IMR-90 (cell line): ENCODE data around the gene OSBPL1A. TPM values are rescaled to one million over a fixed set of nuclear protein-coding genes. Genes with fewer than 3 reads are reported as not detected.
"Not testable (repeated sequence)": the region's sequence is repeated elsewhere in the genome, so short reads cannot be mapped to it uniquely, and the experiment has no call there.

Experiments used
- ATAC-seq: fragments of 200-7000 bp; cut with Tn5 transposase; 2 replicates; pipeline ENCODE4 v1.9.1; 2020; ENCODE audit warnings: low read depth, mild to moderate bottlenecking, moderate library complexity
- BruUV-seq: library from RNA; stranded (reverse); fragments of 400-500 nt; replicated peaks from 2 replicates; lab custom pipeline; 2021; lab: Mats Ljungman, UMichigan
- CTCF ChIA-PET: fragments of 300-600 bp; formaldehyde crosslinking; extraction: SDS; loops from one replicate; lab custom pipeline; 2021; ENCODE audit warnings: antibody characterized with exemption; lab: Yijun Ruan, JAX
- POLR2A ChIA-PET: fragments of 300-600 bp; sonication (Branson Sonifier 250); formaldehyde crosslinking; loops from one replicate; lab custom pipeline; 2022; ENCODE audit warnings: antibody characterized with exemption; ENCODE audit not compliant: unreplicated experiment; lab: Charles Lee
- DNase-seq: peaks from one replicate; pipeline ENCODE4 v3.0.0; 2013
- H2AFZ ChIP-seq: replicated peaks from 2 replicates; pipeline ENCODE3; 2013; ENCODE audit warnings: low read length, mild to moderate bottlenecking; ENCODE audit not compliant: poor library complexity
- H2AK5ac ChIP-seq: 2 replicates; pipeline ENCODE4 v1.6.1; 2013; ENCODE audit warnings: low read depth, low read length, inconsistent platforms
- H2AK9ac ChIP-seq: replicated peaks from 2 replicates; pipeline ENCODE3; 2013; ENCODE audit warnings: mild to moderate bottlenecking, low read depth, low read length, moderate library complexity; ENCODE audit not compliant: poor library complexity
- H2BK120ac ChIP-seq: 2 replicates; pipeline ENCODE4 v1.6.1; 2013; ENCODE audit warnings: low read depth, low read length, inconsistent platforms
- H2BK15ac ChIP-seq: 3 replicates; pipeline ENCODE4 v1.6.1; 2013; ENCODE audit warnings: low read depth, low read length, inconsistent platforms
- H2BK20ac ChIP-seq: 2 replicates; pipeline ENCODE4 v1.6.1; 2013; ENCODE audit warnings: low read depth, mild to moderate bottlenecking, inconsistent platforms, low read length, moderate library complexity
- H2BK5ac ChIP-seq: 2 replicates; pipeline ENCODE4 v1.6.1; 2013; ENCODE audit warnings: mild to moderate bottlenecking, low read depth, low read length, inconsistent platforms; ENCODE audit not compliant: poor library complexity, severe bottlenecking
- H3K14ac ChIP-seq: replicated peaks from 2 replicates; pipeline ENCODE4 v1.6.1; 2013; ENCODE audit warnings: low read depth, low read length, inconsistent platforms
- H3K18ac ChIP-seq: 2 replicates; pipeline ENCODE4 v1.6.1; 2013; ENCODE audit warnings: low read depth, low read length, control low read depth
- H3K23ac ChIP-seq: 2 replicates; pipeline ENCODE4 v1.6.1; 2013; ENCODE audit warnings: low read depth, low read length, inconsistent platforms
- H3K27ac ChIP-seq: 2 replicates; pipeline ENCODE4 v1.5.1; 2013; ENCODE audit warnings: mild to moderate bottlenecking, control low read depth, low read length; ENCODE audit not compliant: insufficient read depth
- H3K27me3 ChIP-seq: 2 replicates; pipeline ENCODE4 v1.6.1; 2013; ENCODE audit warnings: low read length; ENCODE audit not compliant: control insufficient read depth, insufficient read depth
- H3K36me3 ChIP-seq: 2 replicates; pipeline ENCODE4 v1.6.1; 2013; ENCODE audit warnings: low read length, mixed read lengths; ENCODE audit not compliant: control insufficient read depth, insufficient read depth
- H3K4ac ChIP-seq: 2 replicates; pipeline ENCODE4 v1.6.1; 2013; ENCODE audit warnings: low read depth, low read length, inconsistent platforms
- H3K4me1 ChIP-seq: 2 replicates; pipeline ENCODE4 v1.6.1; 2013; ENCODE audit warnings: low read length, mixed read lengths; ENCODE audit not compliant: control insufficient read depth, insufficient read depth
- H3K4me2 ChIP-seq: 2 replicates; pipeline ENCODE4 v1.6.1; 2013; ENCODE audit warnings: low read depth, mild to moderate bottlenecking, control low read depth, low read length, moderate library complexity
- H3K4me3 ChIP-seq: 2 replicates; pipeline ENCODE4 v1.5.1; 2013; ENCODE audit warnings: low read depth, mild to moderate bottlenecking, control low read depth, low read length, moderate library complexity; ENCODE audit not compliant: insufficient read depth
- H3K56ac ChIP-seq: 2 replicates; pipeline ENCODE4 v1.6.1; 2013; ENCODE audit warnings: low read length, inconsistent platforms; ENCODE audit not compliant: insufficient read depth; ENCODE audit errors: extremely low read depth
- H3K79me1 ChIP-seq, 2 experiments: 2 replicates each; pipeline ENCODE4 v1.6.1; 2013; ENCODE audit warnings: low read length in 2 of 2, inconsistent platforms in 1 of 2, low read depth in 1 of 2
- H3K9ac ChIP-seq: 2 replicates; pipeline ENCODE4 v1.6.1; 2013; ENCODE audit warnings: low read depth, low read length, control low read depth
- H3K9me1 ChIP-seq: 2 replicates; pipeline ENCODE4 v1.6.1; 2013; ENCODE audit warnings: low read length, inconsistent platforms; ENCODE audit not compliant: insufficient read depth
- H3K9me3 ChIP-seq: 2 replicates; pipeline ENCODE4 v1.6.1; 2013; ENCODE audit warnings: low read length; ENCODE audit not compliant: control insufficient read depth, insufficient read depth
- H4K20me1 ChIP-seq: 2 replicates; pipeline ENCODE4 v1.6.1; 2013; ENCODE audit warnings: low read length, inconsistent platforms; ENCODE audit not compliant: insufficient read depth
- H4K5ac ChIP-seq: 2 replicates; pipeline ENCODE4 v1.6.1; 2013; ENCODE audit warnings: mild to moderate bottlenecking, low read depth, low read length, control low read depth
- H4K8ac ChIP-seq, 2 experiments: 2 replicates each; pipeline ENCODE4 v1.6.1; 2013; ENCODE audit warnings: low read depth in 2 of 2, low read length in 2 of 2, control low read depth in 1 of 2, inconsistent platforms in 1 of 2
- H4K91ac ChIP-seq: 2 replicates; pipeline ENCODE4 v1.6.1; 2013; ENCODE audit warnings: low read depth, low read length, inconsistent platforms; ENCODE audit not compliant: insufficient read depth
- BHLHE40 ChIP-seq: fragments of 150-350 bp; IDR thresholded peaks from 2 replicates; pipeline ENCODE4 v1.6.1; 2016; ENCODE audit warnings: mild to moderate bottlenecking, low read depth, low read length
- CHD1 ChIP-seq: IDR thresholded peaks from 2 replicates; pipeline ENCODE4 v1.6.1; 2012; ENCODE audit warnings: low read depth, low read length, improper control_type of control experiment
- CTCF ChIP-seq: conservative IDR thresholded peaks from 2 replicates; pipeline ENCODE4 v1.5.1; 2012; ENCODE audit warnings: mild to moderate bottlenecking, low read depth, low read length, improper control_type of control experiment
- FOS ChIP-seq: fragments of 150-350 bp; IDR thresholded peaks from 2 replicates; pipeline ENCODE4 v1.6.1; 2016; ENCODE audit warnings: low read depth, low read length
- NFE2L2 ChIP-seq: fragments of 150-350 bp; IDR thresholded peaks from 2 replicates; pipeline ENCODE4 v1.6.1; 2016; ENCODE audit warnings: low read depth, mild to moderate bottlenecking, low read length
- RAD21 ChIP-seq: IDR thresholded peaks from 2 replicates; pipeline ENCODE4 v1.6.1; 2012; ENCODE audit warnings: low read length, improper control_type of control experiment
- WGBS, 2 experiments: methylation state at CpG; one replicate each; pipeline versions ENCODE4 v1.1.5 to v1.1.7; 2013; ENCODE audit warnings: missing lambda C conversion rate in 2 of 2; ENCODE audit not compliant: insufficient read length in 1 of 2; ENCODE audit errors: extremely low coverage in 2 of 2; 5-methylcytosine and 5-hydroxymethylcytosine counted together
- dilution Hi-C: fragments of 300-500 bp; cut with HindIII; formaldehyde crosslinking; loops from one replicate; pipeline ENCODE4 v1.14.3; 2018; ENCODE audit warnings: low sequenced_read_pairs; ENCODE audit not compliant: unreplicated experiment
- in situ Hi-C: fragments of 300-500 bp; cut with MboI; formaldehyde crosslinking; loops from 3 replicates; pipeline ENCODE4 v1.14.3; 2019; ENCODE audit warnings: low sequenced_read_pairs, inconsistent platforms, mixed read lengths
- intact Hi-C: fragments of 100-400 bp; cut with micrococcal nuclease; formaldehyde crosslinking; loops from 2 replicates; pipeline ENCODE4 v1.10.0; 2022
- polyA plus RNA-seq, 3 experiments: library from polyadenylated mRNA; depleted of rRNA; stranded (reverse); fragments of >200 nt; gene quantifications; 2 replicates each; pipeline ENCODE4 v1.2.3, GENCODE V29; 2012; ENCODE audit warnings: low replicate concordance in 1 of 3
- total RNA-seq: library from RNA; depleted of rRNA; stranded (reverse); fragments of >200 nt; gene quantifications from 2 replicates; pipeline ENCODE4 v1.2.3, GENCODE V29; 2012

OSBPL1A gene
- total and polyA plus RNA-seq, 2 of the 4 experiments (the other 2 are of a cell fraction): 29.4 to 70.4 TPM

GRCh38 chr18:24378598-24378997 lies 19.0 kb downstream of the OSBPL1A start:
- Histone ChIP-seq H3K27me3 (no peaks in the 10 kb centered on the region), H3K18ac (no peak overlapping the region), H3K9me1 (peaks cover 10% of the 10 kb centered on the region), H4K8ac (no peak overlapping the region), H3K36me3 (no peaks in the 10 kb centered on the region; the same call in 1 of the 2 replicates), H2AFZ (no peak overlapping the region), H3K23ac (no peak overlapping the region; the same call in 1 of the 2 replicates), H3K4me2 (no peak overlapping the region), H3K27ac (no peak overlapping the region), H3K9ac (no peak overlapping the region), H4K5ac (no peak overlapping the region), H3K14ac (no peak overlapping the region), H3K79me1 (0 out of 4 replicates have a peak, but pooled peaks cover 0 to 3% of the 10 kb centered on the region in 2 experiments), H3K4me3 (no peak overlapping the region), H3K56ac (no peak overlapping the region), H2BK15ac (no peak overlapping the region), H2AK9ac (no peak overlapping the region), H2BK20ac (no peak overlapping the region), H2BK120ac (no peak overlapping the region), H3K4ac (no peak overlapping the region), H2AK5ac (no peak overlapping the region), H2BK5ac (no peak overlapping the region), H4K20me1 (no peaks in the 10 kb centered on the region), H3K4me1 (peaks cover 1% of the 10 kb centered on the region), H3K9me3 (no peaks in the 10 kb centered on the region), H4K91ac (no peak overlapping the region)
- no peak for DNase-seq
- ChIA-PET POLR2A (no interaction called here), CTCF (interaction anchor here (1.3 kb wide), 1 partner anchor 19 kb away, joined by 3 read pairs; no protein-coding TSS in a partner anchor)
- intact Hi-C loops: no loop called here
- in situ Hi-C loops: no loop called here
- TF ChIP-seq RAD21 (no peak), FOS (no peak), BHLHE40 (no peak), CHD1 (no peak), NFE2L2 (no peak), CTCF (no peak)
- ATAC-seq: no peak
- WGBS, 2 experiments: no CpG with 5 or more reads among the region's 1 CpG
- dilution Hi-C loops: no loop called here
- BruUV-seq: no TSS peak

GRCh38 chr18:24376531-24376930 lies 21.1 kb downstream of the OSBPL1A start:
- H3K18ac ChIP-seq, H4K5ac ChIP-seq, CTCF ChIA-PET, H2AFZ ChIP-seq, H3K4me2 ChIP-seq, H3K4me1 ChIP-seq, H3K4me3 ChIP-seq, ATAC-seq, H3K79me1 ChIP-seq, H2AK9ac ChIP-seq, H3K36me3 ChIP-seq, intact Hi-C loops, H3K56ac ChIP-seq, H3K27ac ChIP-seq, H3K23ac ChIP-seq, H4K8ac ChIP-seq, H3K14ac ChIP-seq, POLR2A ChIA-PET, H4K20me1 ChIP-seq, H3K27me3 ChIP-seq, H3K9ac ChIP-seq, dilution Hi-C loops, H3K4ac ChIP-seq, H2BK120ac ChIP-seq, H2AK5ac ChIP-seq, H4K91ac ChIP-seq, DNase-seq, H3K9me3 ChIP-seq, BruUV-seq, H2BK20ac ChIP-seq, H2BK5ac ChIP-seq, H3K9me1 ChIP-seq, H2BK15ac ChIP-seq, in situ Hi-C loops: not testable (repeated sequence)
- no CpG with 5 or more reads among the region's 23 CpGs for WGBS, 2 experiments
